HG03457 (cell line): ENCODE measurements around the gene DUSP6.

Experiments
- ATAC-seq: cut with Tn5 transposase; IDR thresholded peaks from one replicate; pipeline ENCODE4 v1.9.1; 2021; ENCODE audit warnings: moderate number of reproducible peaks; ENCODE audit not compliant: unreplicated experiment

DUSP6 gene

DNA sequence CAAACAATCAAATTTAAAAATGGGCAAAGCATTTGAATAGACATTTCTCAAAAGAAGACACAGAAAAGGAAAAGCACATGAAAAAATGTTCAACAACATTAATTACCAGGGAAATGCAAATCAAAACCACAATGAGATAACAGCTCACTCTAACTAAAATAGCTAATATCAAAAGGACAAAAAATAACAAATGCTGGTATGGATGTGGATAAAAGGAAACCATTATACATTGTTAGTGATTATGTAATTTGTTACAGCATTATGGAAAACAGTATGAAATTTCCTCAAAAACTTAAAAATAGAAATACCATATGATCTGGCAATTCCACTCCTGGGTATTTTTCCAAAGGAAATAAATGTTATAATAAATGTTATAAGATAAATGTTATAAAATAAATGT, 52.9 kb downstream of the DUSP6 start:
- no peak for ATAC-seq
